Measurements from ENCODE around the gene TOMT. TPM values are rescaled to one million over a fixed set of nuclear protein-coding genes. Genes with fewer than 3 reads are reported as not detected.

The TOMT gene
- total RNA-seq, 1 donor from 2014 or later: not detected

DNA sequence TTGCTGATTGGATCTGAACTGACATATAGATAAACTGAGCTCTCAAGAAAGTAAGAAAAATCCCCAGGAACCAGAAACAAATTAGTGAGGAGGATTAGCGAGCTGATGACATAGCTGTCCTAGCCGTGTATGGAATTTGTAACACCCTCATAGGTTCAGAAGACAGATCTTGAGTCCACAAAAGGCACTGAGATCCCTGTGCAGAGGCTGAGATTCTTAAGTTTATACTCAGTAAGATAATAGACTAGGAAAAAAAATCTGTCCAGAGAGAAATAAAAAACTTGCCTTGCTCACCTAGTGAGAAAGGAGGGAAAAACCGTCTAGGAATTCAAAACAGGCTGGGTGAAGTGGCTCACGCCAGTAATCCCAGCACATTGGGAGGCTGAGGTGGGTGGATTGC lies 30.0 kb upstream of the TOMT start:
- intact Hi-C loops (cut with DNase I): no loop called here
- TF ChIP-seq CTCF (IDR thresholded peaks at IDR 0.05): no peak
- H3K36me3 ChIP-seq: no peaks in the 10 kb centered on the region
- H3K4me1 ChIP-seq: peaks cover 30% of the 10 kb centered on the region
- no peaks in the 10 kb centered on the region for H3K9me3 ChIP-seq
- DNase-seq (no peak), ATAC-seq (no peak)
- H3K4me3 ChIP-seq: no peak overlapping the region
- no peaks in the 10 kb centered on the region for H3K27me3 ChIP-seq
- H3K27ac ChIP-seq: no peak overlapping the region

- H3K4me1 ChIP-seq: peaks cover 20% of the 10 kb centered on the region
- H3K27ac ChIP-seq: peak overlapping the region; percentile 93
- ATAC-seq: no peak
These were observed 27.2 kb upstream of the TOMT start for GRCh38 chr11:72078477-72078876.

DNA sequence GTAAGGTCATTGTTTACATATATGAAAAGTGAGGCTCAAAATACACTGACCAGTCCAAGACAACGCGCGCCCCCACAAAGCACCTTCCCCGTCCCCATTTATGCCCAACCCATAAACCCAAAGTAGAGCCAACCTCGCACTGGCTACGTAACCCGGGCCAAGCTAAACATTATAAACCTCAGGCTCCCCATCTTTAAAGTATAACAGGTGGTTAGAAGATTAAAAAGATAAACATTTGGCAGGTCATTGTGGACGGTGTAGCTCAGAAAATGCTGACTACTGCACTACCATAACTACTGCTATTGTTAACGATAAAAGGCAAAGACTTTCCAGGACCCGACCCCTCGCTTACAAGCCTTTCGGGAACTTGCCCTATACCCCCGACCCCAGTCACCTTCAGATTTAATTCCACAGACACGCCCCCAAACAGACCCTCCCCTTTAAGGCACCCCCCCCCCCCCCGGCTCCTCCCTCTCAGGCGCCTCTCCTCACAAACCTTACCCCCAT lies 25.9 kb upstream of the TOMT start:
- intact Hi-C loops (cut with DNase I): no loop called here
- peaks cover 20% of the 10 kb centered on the region for H3K4me1 ChIP-seq
- no peaks in the 10 kb centered on the region for H3K36me3 ChIP-seq
- DNase-seq (no peak), ATAC-seq (no peak)
- no peaks in the 10 kb centered on the region for H3K27me3 ChIP-seq
- H3K4me3 ChIP-seq: peak overlapping the region; percentile 85
- peak overlapping the region; percentile 93 for H3K27ac ChIP-seq
- TF ChIP-seq CTCF (IDR thresholded peaks at IDR 0.05): no peak
- no peaks in the 10 kb centered on the region for H3K9me3 ChIP-seq

More at GRCh38 chr11:72078477-72078876, 27.2 kb upstream of the TOMT start:
- Histone ChIP-seq H3K36me3 (no peaks in the 10 kb centered on the region), H3K27me3 (no peaks in the 10 kb centered on the region), H3K9me3 (no peaks in the 10 kb centered on the region), H3K4me3 (no peak overlapping the region)
- no peak for DNase-seq
- intact Hi-C loops (cut with DNase I): no loop called here
- TF ChIP-seq CTCF (IDR thresholded peaks at IDR 0.05): no peak

GRCh38 chr11:72080326-72081183 lies 25.2 kb upstream of the TOMT start, which contains the start of the genes LRRC51 and NUMA1:
LRRC51 (plus strand) TSS chr11:72080850; CDS start chr11:72089084, 8,234 bp downstream.
NUMA1 (minus strand) TSS chr11:72080542; CDS start chr11:72035943, 44,599 bp downstream.
- intact Hi-C loops (cut with DNase I): no loop called here
- peak; percentile 98 for ATAC-seq

DNA sequence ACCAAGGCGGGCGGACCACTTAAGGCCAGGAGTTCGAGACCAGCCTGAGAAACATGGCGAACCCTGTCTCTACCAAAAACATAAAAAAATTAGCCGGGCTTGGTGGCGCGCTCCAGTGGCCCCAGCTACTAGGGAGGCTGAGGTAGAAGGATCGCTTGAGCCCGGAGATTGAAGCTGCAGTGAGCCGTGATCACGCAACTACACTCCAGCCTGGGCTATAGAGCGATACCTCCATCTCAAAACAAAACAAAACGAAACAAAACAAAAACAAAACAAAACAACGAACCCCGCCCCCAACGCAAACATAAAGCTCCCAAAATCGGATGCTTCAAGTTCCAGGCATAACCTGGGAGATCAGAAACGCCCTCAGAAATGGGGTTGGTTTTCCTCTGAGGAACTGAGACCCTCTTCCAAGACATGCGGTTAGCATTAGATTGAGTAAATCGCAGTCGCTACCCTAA lies 24.5 kb upstream of the TOMT start:
- DNase-seq: no peak
- ATAC-seq: no peak
- Histone ChIP-seq H3K36me3 (peaks cover 3% of the 10 kb centered on the region), H3K9me3 (no peaks in the 10 kb centered on the region), H3K27me3 (no peaks in the 10 kb centered on the region), H3K27ac (peak overlapping the region; percentile 93), H3K4me3 (peak overlapping the region; percentile 85), H3K4me1 (peaks cover 20% of the 10 kb centered on the region)
- no peak for TF ChIP-seq CTCF (IDR thresholded peaks at IDR 0.05)
- intact Hi-C loops (cut with DNase I): no loop called here

More at GRCh38 chr11:72080326-72081183, 25.2 kb upstream of the TOMT start, which contains the start of the genes LRRC51 and NUMA1:
- no peak for TF ChIP-seq CTCF (IDR thresholded peaks at IDR 0.05)
- peak; percentile 99 for DNase-seq
- peaks cover 20% of the 10 kb centered on the region for H3K4me1 ChIP-seq
- no peaks in the 10 kb centered on the region for H3K36me3 ChIP-seq
- peak within 1 kb of the TSS; percentile 93 for H3K27ac ChIP-seq
- H3K27me3 ChIP-seq: no peaks in the 10 kb centered on the region
- H3K9me3 ChIP-seq: no peaks in the 10 kb centered on the region
- peak within 1 kb of the TSS; percentile 85 for H3K4me3 ChIP-seq
